GM23338 (cell line): ENCODE data around the gene MARCHF10. TPM values are rescaled to one million over a fixed set of nuclear protein-coding genes. Genes with fewer than 3 reads are reported as not detected.

Source experiments
- ATAC-seq: fragments of 200-7000 bp; cut with Tn5 transposase; 3 replicates; pipeline ENCODE4 v1.9.1; 2020
- DNase-seq: peaks from one replicate; pipeline ENCODE4 v3.0.0-alpha.2; 2015; ENCODE audit warnings: low spot score
- H2AFZ ChIP-seq: fragments of 200-600 bp; sonication (generic); 2 replicates; pipeline ENCODE4 v1.8.0; 2016; ENCODE audit warnings: antibody characterized with exemption, mild to moderate bottlenecking, moderate library complexity
- H3F3A ChIP-seq: fragments of 200-600 bp; sonication (generic); replicated peaks from 2 replicates; pipeline ENCODE4 v1.8.0; 2017; ENCODE audit warnings: antibody characterized with exemption, mixed run types, low read depth
- H3K27ac ChIP-seq: fragments of 200-600 bp; sonication (generic); 2 replicates; pipeline ENCODE4 v1.6.1; 2016; ENCODE audit warnings: low read depth
- H3K27me3 ChIP-seq: fragments of 200-600 bp; sonication (generic); 2 replicates; pipeline ENCODE4 v1.8.0; 2016; ENCODE audit warnings: mild to moderate bottlenecking, mixed run types, moderate library complexity; ENCODE audit not compliant: insufficient read depth
- H3K36me3 ChIP-seq: fragments of 200-600 bp; sonication (generic); 2 replicates; pipeline ENCODE4 v1.8.0; 2016; ENCODE audit warnings: mild to moderate bottlenecking; ENCODE audit not compliant: insufficient read depth
- H3K4me1 ChIP-seq: fragments of 200-600 bp; sonication (generic); 2 replicates; pipeline ENCODE4 v1.8.0; 2016; ENCODE audit warnings: mild to moderate bottlenecking, moderate library complexity; ENCODE audit not compliant: insufficient read depth
- H3K4me2 ChIP-seq: fragments of 200-600 bp; sonication (generic); 2 replicates; pipeline ENCODE4 v1.7.1; 2017; ENCODE audit warnings: mixed run types
- H3K4me3 ChIP-seq: fragments of 200-600 bp; sonication (generic); 2 replicates; pipeline ENCODE4 v1.6.1; 2016; ENCODE audit warnings: mixed run types
- H3K79me2 ChIP-seq: fragments of 200-600 bp; sonication (generic); replicated peaks from 2 replicates; pipeline ENCODE4 v1.8.0; 2017; ENCODE audit warnings: mild to moderate bottlenecking; ENCODE audit not compliant: insufficient read depth
- H3K9me2 ChIP-seq: fragments of 200-600 bp; sonication (generic); 2 replicates; pipeline ENCODE4 v1.8.0; 2017; ENCODE audit not compliant: insufficient read depth
- H4K20me1 ChIP-seq: fragments of 200-600 bp; sonication (generic); replicated peaks from 2 replicates; pipeline ENCODE4 v1.8.0; 2017; ENCODE audit warnings: mild to moderate bottlenecking; ENCODE audit not compliant: insufficient read depth
- H3K27ac Mint-ChIP-seq: 2 replicates; pipeline ENCODE4 v1.8.0; 2020; ENCODE audit warnings: inconsistent platforms, mild to moderate bottlenecking, moderate library complexity, mixed read lengths
- H3K27me3 Mint-ChIP-seq: 3 replicates; pipeline ENCODE4 v1.8.0; 2022; ENCODE audit warnings: low read depth, mild to moderate bottlenecking, moderate library complexity, mixed read lengths, inconsistent platforms; ENCODE audit not compliant: insufficient read depth, poor library complexity
- H3K36me3 Mint-ChIP-seq: 3 replicates; pipeline ENCODE4 v1.8.0; 2021; ENCODE audit warnings: low read depth, mild to moderate bottlenecking, inconsistent platforms, moderate library complexity, mixed read lengths
- H3K4me1 Mint-ChIP-seq: 3 replicates; pipeline ENCODE4 v1.8.0; 2020; ENCODE audit warnings: mild to moderate bottlenecking, inconsistent platforms, mixed read lengths
- H3K4me3 Mint-ChIP-seq: 3 replicates; pipeline ENCODE4 v1.8.0; 2021; ENCODE audit warnings: moderate library complexity, mild to moderate bottlenecking, inconsistent platforms, mixed read lengths
- H3K9me3 Mint-ChIP-seq: 3 replicates; pipeline ENCODE4 v1.8.0; 2020; ENCODE audit warnings: moderate library complexity, mild to moderate bottlenecking, inconsistent platforms, mixed read lengths
- CREB1 ChIP-seq: fragments of 250-450 bp; sonication (Bioruptor Pico); IDR thresholded peaks from 2 replicates; pipeline ENCODE4 v1.5.0; 2020; ENCODE audit warnings: low read depth, mild to moderate bottlenecking, moderate library complexity
- EZH2 ChIP-seq: fragments of 200-600 bp; sonication (generic); IDR thresholded peaks from one replicate; pipeline ENCODE4 v1.8.0; 2017; ENCODE audit warnings: antibody characterized with exemption, mild to moderate bottlenecking, low read depth; ENCODE audit not compliant: unreplicated experiment
- EZH2phosphoT487 ChIP-seq: fragments of 200-600 bp; sonication (generic); IDR thresholded peaks from one replicate; pipeline ENCODE4 v1.8.1; 2018; ENCODE audit warnings: antibody characterized with exemption; ENCODE audit not compliant: unreplicated experiment
- JUNB ChIP-seq: IDR thresholded peaks from one replicate; pipeline ENCODE4 v1.6.1; 2016; ENCODE audit warnings: antibody characterized with exemption; ENCODE audit not compliant: unreplicated experiment
- NANOG ChIP-seq: IDR thresholded peaks from 2 replicates; pipeline ENCODE4 v1.6.1; 2016; ENCODE audit warnings: antibody characterized with exemption, borderline replicate concordance
- POLR2AphosphoS5 ChIP-seq: IDR thresholded peaks from 2 replicates; pipeline ENCODE4 v1.6.1; 2016; ENCODE audit warnings: antibody characterized with exemption, low read depth
- STAT1 ChIP-seq: IDR thresholded peaks from one replicate; pipeline ENCODE4 v1.6.1; 2016; ENCODE audit warnings: antibody characterized with exemption; ENCODE audit not compliant: unreplicated experiment
- ZNF114 ChIP-seq: fragments of 250-450 bp; sonication (Bioruptor Pico); IDR thresholded peaks from 2 replicates; pipeline ENCODE4 v1.5.0; 2020; ENCODE audit warnings: mild to moderate bottlenecking, moderate library complexity
- ZNF331 ChIP-seq: fragments of 250-450 bp; sonication (Bioruptor Pico); IDR thresholded peaks from 2 replicates; pipeline ENCODE4 v1.5.0; 2020; ENCODE audit warnings: low read depth, mild to moderate bottlenecking, moderate library complexity
- polyA plus RNA-seq: library from polyadenylated mRNA; unstranded; fragments of >200 nt; fragmentation: Nextera tagmentation; extraction: Ambion mirVana; gene quantifications from 2 replicates; pipeline ENCODE4 v1.2.1, GENCODE V29; 2016
- total RNA-seq: library from RNA; depleted of rRNA; stranded (reverse); fragments of >200 nt; shearing (Covaris generic); gene quantifications from 2 replicates; pipeline ENCODE4 v1.2.3, GENCODE V29; 2014
- TF ChIP-seq, protein P1 (sequence below): fragments of 250-450 bp; sonication (Bioruptor Pico); IDR thresholded peaks from 2 replicates; pipeline ENCODE4 v1.5.0; 2020; ENCODE audit warnings: mild to moderate bottlenecking, moderate library complexity
- TF ChIP-seq, protein P2 (sequence below): IDR thresholded peaks from 2 replicates; pipeline ENCODE4 v1.6.1; 2016; ENCODE audit warnings: antibody characterized with exemption
- TF ChIP-seq, protein P3 (sequence below): IDR thresholded peaks from one replicate; pipeline ENCODE4 v1.6.1; 2018; ENCODE audit warnings: antibody characterized with exemption; ENCODE audit not compliant: unreplicated experiment

MARCHF10 gene
- total and polyA plus RNA-seq, 2 experiments from 2014 or later = 0.50 TPM; not detected in 1

DNA sequence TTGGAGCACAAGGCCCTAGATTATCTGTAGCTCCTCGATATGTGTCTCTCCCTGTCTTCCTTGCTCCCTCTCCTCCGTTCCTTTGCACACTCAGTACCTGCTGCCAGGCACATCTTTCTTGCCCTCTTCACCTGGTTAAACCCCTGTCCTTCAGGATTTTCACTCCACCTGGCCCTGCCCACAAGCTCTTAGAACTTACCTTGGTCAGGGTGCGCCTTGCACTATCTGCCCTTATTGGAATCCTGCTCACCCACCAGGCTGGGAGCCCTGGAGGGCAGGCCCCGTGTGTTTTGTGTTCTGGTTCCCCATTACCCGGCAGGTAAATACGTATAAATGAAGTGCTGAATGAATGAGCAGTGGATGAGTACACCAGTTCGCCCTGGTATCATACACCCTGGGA, 54.6 kb downstream of the MARCHF10 start:
- TF ChIP-seq EZH2phosphoT487 = no peak
- TF ChIP-seq ZNF114 (CRISPR knock-in tag) = no peak
- no peak for TF ChIP-seq CREB1 (CRISPR knock-in tag)
- TF ChIP-seq, protein P1, sequence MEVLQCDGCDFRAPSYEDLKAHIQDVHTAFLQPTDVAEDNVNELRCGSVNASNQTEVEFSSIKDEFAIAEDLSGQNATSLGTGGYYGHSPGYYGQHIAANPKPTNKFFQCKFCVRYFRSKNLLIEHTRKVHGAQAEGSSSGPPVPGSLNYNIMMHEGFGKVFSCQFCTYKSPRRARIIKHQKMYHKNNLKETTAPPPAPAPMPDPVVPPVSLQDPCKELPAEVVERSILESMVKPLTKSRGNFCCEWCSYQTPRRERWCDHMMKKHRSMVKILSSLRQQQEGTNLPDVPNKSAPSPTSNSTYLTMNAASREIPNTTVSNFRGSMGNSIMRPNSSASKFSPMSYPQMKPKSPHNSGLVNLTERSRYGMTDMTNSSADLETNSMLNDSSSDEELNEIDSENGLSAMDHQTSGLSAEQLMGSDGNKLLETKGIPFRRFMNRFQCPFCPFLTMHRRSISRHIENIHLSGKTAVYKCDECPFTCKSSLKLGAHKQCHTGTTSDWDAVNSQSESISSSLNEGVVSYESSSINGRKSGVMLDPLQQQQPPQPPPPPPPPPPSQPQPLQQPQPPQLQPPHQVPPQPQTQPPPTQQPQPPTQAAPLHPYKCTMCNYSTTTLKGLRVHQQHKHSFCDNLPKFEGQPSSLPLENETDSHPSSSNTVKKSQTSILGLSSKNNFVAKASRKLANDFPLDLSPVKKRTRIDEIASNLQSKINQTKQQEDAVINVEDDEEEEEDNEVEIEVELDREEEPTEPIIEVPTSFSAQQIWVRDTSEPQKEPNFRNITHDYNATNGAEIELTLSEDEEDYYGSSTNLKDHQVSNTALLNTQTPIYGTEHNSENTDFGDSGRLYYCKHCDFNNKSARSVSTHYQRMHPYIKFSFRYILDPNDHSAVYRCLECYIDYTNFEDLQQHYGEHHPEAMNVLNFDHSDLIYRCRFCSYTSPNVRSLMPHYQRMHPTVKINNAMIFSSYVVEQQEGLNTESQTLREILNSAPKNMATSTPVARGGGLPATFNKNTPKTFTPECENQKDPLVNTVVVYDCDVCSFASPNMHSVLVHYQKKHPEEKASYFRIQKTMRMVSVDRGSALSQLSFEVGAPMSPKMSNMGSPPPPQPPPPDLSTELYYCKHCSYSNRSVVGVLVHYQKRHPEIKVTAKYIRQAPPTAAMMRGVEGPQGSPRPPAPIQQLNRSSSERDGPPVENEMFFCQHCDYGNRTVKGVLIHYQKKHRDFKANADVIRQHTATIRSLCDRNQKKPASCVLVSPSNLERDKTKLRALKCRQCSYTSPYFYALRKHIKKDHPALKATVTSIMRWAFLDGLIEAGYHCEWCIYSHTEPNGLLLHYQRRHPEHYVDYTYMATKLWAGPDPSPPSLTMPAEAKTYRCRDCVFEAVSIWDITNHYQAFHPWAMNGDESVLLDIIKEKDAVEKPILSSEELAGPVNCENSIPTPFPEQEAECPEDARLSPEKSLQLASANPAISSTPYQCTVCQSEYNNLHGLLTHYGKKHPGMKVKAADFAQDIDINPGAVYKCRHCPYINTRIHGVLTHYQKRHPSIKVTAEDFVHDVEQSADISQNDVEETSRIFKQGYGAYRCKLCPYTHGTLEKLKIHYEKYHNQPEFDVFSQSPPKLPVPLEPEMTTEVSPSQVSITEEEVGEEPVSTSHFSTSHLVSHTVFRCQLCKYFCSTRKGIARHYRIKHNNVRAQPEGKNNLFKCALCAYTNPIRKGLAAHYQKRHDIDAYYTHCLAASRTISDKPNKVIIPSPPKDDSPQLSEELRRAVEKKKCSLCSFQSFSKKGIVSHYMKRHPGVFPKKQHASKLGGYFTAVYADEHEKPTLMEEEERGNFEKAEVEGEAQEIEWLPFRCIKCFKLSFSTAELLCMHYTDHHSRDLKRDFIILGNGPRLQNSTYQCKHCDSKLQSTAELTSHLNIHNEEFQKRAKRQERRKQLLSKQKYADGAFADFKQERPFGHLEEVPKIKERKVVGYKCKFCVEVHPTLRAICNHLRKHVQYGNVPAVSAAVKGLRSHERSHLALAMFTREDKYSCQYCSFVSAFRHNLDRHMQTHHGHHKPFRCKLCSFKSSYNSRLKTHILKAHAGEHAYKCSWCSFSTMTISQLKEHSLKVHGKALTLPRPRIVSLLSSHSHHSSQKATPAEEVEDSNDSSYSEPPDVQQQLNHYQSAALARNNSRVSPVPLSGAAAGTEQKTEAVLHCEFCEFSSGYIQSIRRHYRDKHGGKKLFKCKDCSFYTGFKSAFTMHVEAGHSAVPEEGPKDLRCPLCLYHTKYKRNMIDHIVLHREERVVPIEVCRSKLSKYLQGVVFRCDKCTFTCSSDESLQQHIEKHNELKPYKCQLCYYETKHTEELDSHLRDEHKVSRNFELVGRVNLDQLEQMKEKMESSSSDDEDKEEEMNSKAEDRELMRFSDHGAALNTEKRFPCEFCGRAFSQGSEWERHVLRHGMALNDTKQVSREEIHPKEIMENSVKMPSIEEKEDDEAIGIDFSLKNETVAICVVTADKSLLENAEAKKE = no peak
- TF ChIP-seq EZH2 = no peak
- TF ChIP-seq, protein P2, sequence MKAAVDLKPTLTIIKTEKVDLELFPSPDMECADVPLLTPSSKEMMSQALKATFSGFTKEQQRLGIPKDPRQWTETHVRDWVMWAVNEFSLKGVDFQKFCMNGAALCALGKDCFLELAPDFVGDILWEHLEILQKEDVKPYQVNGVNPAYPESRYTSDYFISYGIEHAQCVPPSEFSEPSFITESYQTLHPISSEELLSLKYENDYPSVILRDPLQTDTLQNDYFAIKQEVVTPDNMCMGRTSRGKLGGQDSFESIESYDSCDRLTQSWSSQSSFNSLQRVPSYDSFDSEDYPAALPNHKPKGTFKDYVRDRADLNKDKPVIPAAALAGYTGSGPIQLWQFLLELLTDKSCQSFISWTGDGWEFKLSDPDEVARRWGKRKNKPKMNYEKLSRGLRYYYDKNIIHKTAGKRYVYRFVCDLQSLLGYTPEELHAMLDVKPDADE = no peak
- TF ChIP-seq ZNF331 (CRISPR knock-in tag) = no peak
- TF ChIP-seq POLR2AphosphoS5 = no peak
- TF ChIP-seq STAT1 = no peak
- TF ChIP-seq NANOG = no peak
- TF ChIP-seq, protein P3, sequence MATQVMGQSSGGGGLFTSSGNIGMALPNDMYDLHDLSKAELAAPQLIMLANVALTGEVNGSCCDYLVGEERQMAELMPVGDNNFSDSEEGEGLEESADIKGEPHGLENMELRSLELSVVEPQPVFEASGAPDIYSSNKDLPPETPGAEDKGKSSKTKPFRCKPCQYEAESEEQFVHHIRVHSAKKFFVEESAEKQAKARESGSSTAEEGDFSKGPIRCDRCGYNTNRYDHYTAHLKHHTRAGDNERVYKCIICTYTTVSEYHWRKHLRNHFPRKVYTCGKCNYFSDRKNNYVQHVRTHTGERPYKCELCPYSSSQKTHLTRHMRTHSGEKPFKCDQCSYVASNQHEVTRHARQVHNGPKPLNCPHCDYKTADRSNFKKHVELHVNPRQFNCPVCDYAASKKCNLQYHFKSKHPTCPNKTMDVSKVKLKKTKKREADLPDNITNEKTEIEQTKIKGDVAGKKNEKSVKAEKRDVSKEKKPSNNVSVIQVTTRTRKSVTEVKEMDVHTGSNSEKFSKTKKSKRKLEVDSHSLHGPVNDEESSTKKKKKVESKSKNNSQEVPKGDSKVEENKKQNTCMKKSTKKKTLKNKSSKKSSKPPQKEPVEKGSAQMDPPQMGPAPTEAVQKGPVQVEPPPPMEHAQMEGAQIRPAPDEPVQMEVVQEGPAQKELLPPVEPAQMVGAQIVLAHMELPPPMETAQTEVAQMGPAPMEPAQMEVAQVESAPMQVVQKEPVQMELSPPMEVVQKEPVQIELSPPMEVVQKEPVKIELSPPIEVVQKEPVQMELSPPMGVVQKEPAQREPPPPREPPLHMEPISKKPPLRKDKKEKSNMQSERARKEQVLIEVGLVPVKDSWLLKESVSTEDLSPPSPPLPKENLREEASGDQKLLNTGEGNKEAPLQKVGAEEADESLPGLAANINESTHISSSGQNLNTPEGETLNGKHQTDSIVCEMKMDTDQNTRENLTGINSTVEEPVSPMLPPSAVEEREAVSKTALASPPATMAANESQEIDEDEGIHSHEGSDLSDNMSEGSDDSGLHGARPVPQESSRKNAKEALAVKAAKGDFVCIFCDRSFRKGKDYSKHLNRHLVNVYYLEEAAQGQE = no peak
- no peak for TF ChIP-seq JUNB
- H3K36me3 Mint-ChIP-seq = no peaks in the 10 kb centered on the region
- Histone ChIP-seq H3K9me2 (no peaks in the 10 kb centered on the region), H3K79me2 (no peaks in the 10 kb centered on the region), H3K27me3 (no peaks in the 10 kb centered on the region), H3F3A (no peaks in the 10 kb centered on the region), H3K4me3 (no peak overlapping the region), H4K20me1 (no peaks in the 10 kb centered on the region), H3K27ac (no peak overlapping the region), H3K36me3 (no peaks in the 10 kb centered on the region), H3K4me1 (peaks cover 13% of the 10 kb centered on the region; the same call in 1 of the 2 replicates), H2AFZ (no peak overlapping the region), H3K4me2 (no peak overlapping the region)
- DNase-seq (no peak), ATAC-seq (no peak)
- no peak overlapping the region for H3K4me3 Mint-ChIP-seq
- H3K9me3 Mint-ChIP-seq = no peaks in the 10 kb centered on the region
- peaks cover 25% of the 10 kb centered on the region for H3K4me1 Mint-ChIP-seq
- H3K27ac Mint-ChIP-seq = no peak overlapping the region
- H3K27me3 Mint-ChIP-seq = peaks cover 6% of the 10 kb centered on the region
